ENCODE results near the gene TAGAP.

- TF ChIP-seq POLR2A (IDR thresholded peaks at IDR 0.05) = no peak
- no peak for TF ChIP-seq CTCF (IDR thresholded peaks at IDR 0.05)
- TF ChIP-seq EP300 (IDR thresholded peaks at IDR 0.05) = no peak
These were observed 39.4 kb downstream of the TAGAP start for GRCh38 chr6:159005436-159005835.

Measured in suprapubic skin (tissue), 3 donors.